SKM-1 treated with dmso at 0.1 percent for 144 hours (cell line): ENCODE measurements around the gene MRTFA.

ENCODE experiments used
- DNase-seq: peaks from one replicate; lab custom pipeline; 2025; ENCODE audit not compliant: unreplicated experiment; lab: John Stamatoyannopoulos, UW

MRTFA gene

GRCh38 chr22:40415531-40416266 lies 220.8 kb downstream of the MRTFA start:
- DNase-seq: no peak

- DNase-seq: no peak
Measured at GRCh38 chr22:40414838-40415505, 221.5 kb downstream of the MRTFA start.

GRCh38 chr22:40414311-40414710 lies 222.2 kb downstream of the MRTFA start:
- no peak for DNase-seq

GRCh38 chr22:40413873-40414272 lies 222.6 kb downstream of the MRTFA start:
- DNase-seq: no peak

GRCh38 chr22:40412441-40412840 lies 224.1 kb downstream of the MRTFA start:
- DNase-seq: no peak

- DNase-seq: no peak
Measured at GRCh38 chr22:40411506-40411861, 225.0 kb downstream of the MRTFA start.

GRCh38 chr22:40410731-40411505 lies 225.6 kb downstream of the MRTFA start:
- no peak for DNase-seq

GRCh38 chr22:40410272-40410671 lies 226.2 kb downstream of the MRTFA start:
- no peak for DNase-seq

GRCh38 chr22:40409613-40410113 lies 226.9 kb downstream of the MRTFA start:
- no peak for DNase-seq

- DNase-seq: no peak
Measured at GRCh38 chr22:40408718-40409612, 227.6 kb downstream of the MRTFA start.

- no peak for DNase-seq
Measured at GRCh38 chr22:40407831-40408717, 228.4 kb downstream of the MRTFA start.

- no peak for DNase-seq
Measured at GRCh38 chr22:40407021-40407761, 229.3 kb downstream of the MRTFA start.

- no peak for DNase-seq
Measured at GRCh38 chr22:40406063-40406890, 230.2 kb downstream of the MRTFA start.

- DNase-seq: no peak
Measured at GRCh38 chr22:40405178-40406062, 231.1 kb downstream of the MRTFA start.

- DNase-seq: no peak
Measured at GRCh38 chr22:40404251-40405177, 232.0 kb downstream of the MRTFA start.

- DNase-seq: no peak
Measured at GRCh38 chr22:40403651-40404050, 232.9 kb downstream of the MRTFA start.
